Activated CD4-positive, alpha-beta memory T cell treated with anti-CD3 and anti-CD28 coated beads, Interleukin-2, amount 10 ng/mL, durations not matched to agents 7 days and 5 days (primary cell): ENCODE data around the gene ABTB1. TPM values are rescaled to one million over a fixed set of nuclear protein-coding genes. Genes with fewer than 3 reads are reported as not detected.
"Not testable (repeated sequence)": the region's sequence is repeated elsewhere in the genome, so short reads cannot be mapped to it uniquely, and the experiment has no call there.

Experiments
- CTCF ChIA-PET: fragments of 350-600 bp; sonication (Branson Sonifier 250); formaldehyde crosslinking; loops from one replicate; lab custom pipeline; 2021; ENCODE audit warnings: antibody characterized with exemption, inconsistent platforms; lab: Charles Lee
- POLR2A ChIA-PET: fragments of 350-600 bp; sonication (Branson Sonifier 250); formaldehyde crosslinking; loops from one replicate; lab custom pipeline; 2021; ENCODE audit warnings: antibody characterized with exemption; lab: Charles Lee
- DNase-seq: peaks from one replicate; pipeline ENCODE4 v3.0.0-alpha.2; 2020
- H3K27ac Mint-ChIP-seq: one replicate; pipeline ENCODE4 v1.8.0; 2021; ENCODE audit warnings: mild to moderate bottlenecking, mixed read lengths
- H3K27me3 Mint-ChIP-seq: one replicate; pipeline ENCODE4 v1.8.0; 2021; ENCODE audit warnings: mixed read lengths
- H3K36me3 Mint-ChIP-seq: one replicate; pipeline ENCODE4 v1.8.0; 2021; ENCODE audit warnings: low read depth, mixed read lengths
- H3K4me1 Mint-ChIP-seq: one replicate; pipeline ENCODE4 v1.8.0; 2021; ENCODE audit warnings: mixed read lengths
- H3K4me3 Mint-ChIP-seq: one replicate; pipeline ENCODE4 v1.8.0; 2021; ENCODE audit warnings: mild to moderate bottlenecking, mixed read lengths
- H3K9me3 Mint-ChIP-seq: one replicate; pipeline ENCODE4 v1.8.0; 2021; ENCODE audit warnings: mixed read lengths
- total RNA-seq, 2 experiments: library from RNA; stranded (reverse); gene quantifications; one replicate each; pipeline ENCODE4 v1.2.3, GENCODE V29; 2021

The ABTB1 gene
- total RNA-seq, 2 experiments from 2014 or later: 34.3 to 38.8 TPM

DNA sequence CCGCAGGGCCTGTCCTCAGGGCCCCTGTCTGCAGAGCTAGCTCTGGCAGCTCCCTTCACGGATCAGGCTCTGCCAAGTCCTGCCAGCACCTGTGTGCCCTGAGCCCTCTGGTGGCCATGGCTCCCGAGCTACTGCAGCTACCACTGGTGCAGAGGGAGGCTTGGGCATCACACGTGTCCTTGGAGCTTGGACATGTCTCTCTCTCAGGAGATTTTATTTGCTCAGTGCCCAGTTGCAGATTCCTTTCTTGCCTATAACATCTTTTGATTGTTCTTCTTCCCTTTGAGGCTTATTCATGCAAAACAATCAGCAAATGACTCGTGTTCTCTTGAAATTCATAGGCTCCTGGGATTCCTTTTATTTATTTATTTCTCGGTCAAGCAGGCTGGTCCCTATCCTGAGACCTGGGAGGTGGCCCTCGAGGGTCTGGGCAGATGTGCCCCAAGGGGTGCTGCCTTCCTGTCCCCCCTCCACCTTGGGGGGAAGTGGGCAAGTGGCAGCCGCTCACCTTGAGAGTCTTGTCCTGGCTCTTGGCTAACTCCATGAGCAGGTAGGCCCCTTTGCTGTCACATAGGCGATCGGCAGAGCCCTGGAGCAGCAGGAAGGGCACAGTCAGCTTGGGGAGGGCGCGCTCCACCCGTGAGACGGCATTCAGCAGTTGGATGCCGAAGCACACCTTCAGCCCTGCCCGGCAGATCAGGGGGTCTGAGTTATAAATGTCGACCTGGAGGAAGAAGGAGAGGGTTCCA, 21.9 kb downstream of the ABTB1 start:
- no peaks in the 10 kb centered on the region for H3K27me3 Mint-ChIP-seq
- ChIA-PET POLR2A (interaction anchor here (1.4 kb wide), 1 partner anchor 95 kb away, joined by 4 read pairs; no protein-coding TSS in a partner anchor), CTCF (interaction anchor here (0.6 to 3.2 kb wide), 17 partner anchors 11 to 662 kb away, joined by 3 to 19 read pairs (median 4); partner anchors contain the start of gene ABTB1)
- peaks cover 3% of the 10 kb centered on the region for H3K4me1 Mint-ChIP-seq
- H3K27ac Mint-ChIP-seq: no peak overlapping the region
- peak; percentile 60 for DNase-seq
- no peaks in the 10 kb centered on the region for H3K36me3 Mint-ChIP-seq
- H3K4me3 Mint-ChIP-seq: no peak overlapping the region
- no peaks in the 10 kb centered on the region for H3K9me3 Mint-ChIP-seq

DNA sequence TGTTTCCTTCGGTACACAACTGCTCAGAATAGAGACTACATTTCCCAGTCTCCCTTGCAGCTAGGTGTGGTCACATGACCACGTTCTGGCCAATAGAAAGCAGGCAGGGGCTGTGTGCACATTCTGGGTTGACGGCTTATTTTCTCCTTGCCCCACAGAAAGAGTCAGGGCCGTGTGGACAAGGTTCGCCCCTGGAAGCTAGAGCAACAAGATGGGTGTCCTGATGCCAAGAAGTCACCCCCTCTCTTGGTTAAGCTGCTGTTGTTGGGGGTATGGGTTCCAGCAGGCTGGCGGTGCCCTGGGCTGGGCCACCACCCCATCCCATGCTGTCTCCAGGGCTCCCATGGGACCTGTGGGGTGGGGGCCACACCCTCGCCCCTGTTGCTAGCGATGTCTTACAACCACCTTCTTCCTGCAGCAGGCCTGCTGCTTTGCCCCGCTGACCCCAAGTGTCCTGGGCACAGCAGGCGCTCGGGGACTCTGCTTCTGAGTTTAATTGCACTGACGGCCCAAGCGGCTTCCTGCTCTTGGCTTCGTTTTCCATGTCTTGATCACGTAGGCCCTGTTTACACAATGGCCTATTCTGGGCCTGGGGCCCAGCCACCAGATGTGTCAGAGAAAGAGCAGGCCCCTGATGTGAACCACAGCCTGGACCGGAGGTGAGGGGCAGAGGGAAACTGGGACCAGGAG, 24.9 kb downstream of the ABTB1 start:
- no peak overlapping the region for H3K27ac Mint-ChIP-seq
- no peaks in the 10 kb centered on the region for H3K27me3 Mint-ChIP-seq
- no peaks in the 10 kb centered on the region for H3K9me3 Mint-ChIP-seq
- CTCF ChIA-PET: interaction anchor here (1.2 to 2.6 kb wide), 4 partner anchors 16 to 134 kb away, joined by 3 to 19 read pairs (median 8); no protein-coding TSS in a partner anchor
- H3K4me1 Mint-ChIP-seq: peaks cover 3% of the 10 kb centered on the region
- H3K4me3 Mint-ChIP-seq: no peak overlapping the region
- H3K36me3 Mint-ChIP-seq: no peaks in the 10 kb centered on the region
- peak; percentile 66 for DNase-seq
- POLR2A ChIA-PET: no interaction called here

DNA sequence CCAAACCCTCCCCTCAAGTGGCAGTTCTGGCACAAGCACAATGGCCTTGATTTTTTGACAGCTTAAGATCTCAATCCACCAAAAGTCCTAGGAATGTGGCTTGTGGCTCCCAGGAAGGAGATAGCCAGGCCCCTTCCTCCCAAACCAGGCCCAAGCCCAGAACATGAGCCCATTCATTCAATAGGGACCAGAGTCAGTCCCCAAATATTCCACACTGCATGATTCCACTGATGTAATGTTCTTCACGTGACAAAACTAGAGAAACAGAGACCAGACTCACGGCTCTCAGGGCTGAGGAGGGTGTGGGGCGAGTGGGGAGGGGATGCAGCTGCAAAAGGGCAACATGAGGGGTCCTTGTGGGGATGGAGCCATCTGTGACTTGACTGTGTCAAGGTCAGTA, 25.5 kb downstream of the ABTB1 start:
- H3K27me3 Mint-ChIP-seq: no peaks in the 10 kb centered on the region
- H3K36me3 Mint-ChIP-seq: no peaks in the 10 kb centered on the region
- H3K27ac Mint-ChIP-seq: no peak overlapping the region
- CTCF ChIA-PET: no interaction called here
- DNase-seq: no peak
- peaks cover 3% of the 10 kb centered on the region for H3K4me1 Mint-ChIP-seq
- H3K9me3 Mint-ChIP-seq: no peaks in the 10 kb centered on the region
- no peak overlapping the region for H3K4me3 Mint-ChIP-seq
- POLR2A ChIA-PET: no interaction called here

DNA sequence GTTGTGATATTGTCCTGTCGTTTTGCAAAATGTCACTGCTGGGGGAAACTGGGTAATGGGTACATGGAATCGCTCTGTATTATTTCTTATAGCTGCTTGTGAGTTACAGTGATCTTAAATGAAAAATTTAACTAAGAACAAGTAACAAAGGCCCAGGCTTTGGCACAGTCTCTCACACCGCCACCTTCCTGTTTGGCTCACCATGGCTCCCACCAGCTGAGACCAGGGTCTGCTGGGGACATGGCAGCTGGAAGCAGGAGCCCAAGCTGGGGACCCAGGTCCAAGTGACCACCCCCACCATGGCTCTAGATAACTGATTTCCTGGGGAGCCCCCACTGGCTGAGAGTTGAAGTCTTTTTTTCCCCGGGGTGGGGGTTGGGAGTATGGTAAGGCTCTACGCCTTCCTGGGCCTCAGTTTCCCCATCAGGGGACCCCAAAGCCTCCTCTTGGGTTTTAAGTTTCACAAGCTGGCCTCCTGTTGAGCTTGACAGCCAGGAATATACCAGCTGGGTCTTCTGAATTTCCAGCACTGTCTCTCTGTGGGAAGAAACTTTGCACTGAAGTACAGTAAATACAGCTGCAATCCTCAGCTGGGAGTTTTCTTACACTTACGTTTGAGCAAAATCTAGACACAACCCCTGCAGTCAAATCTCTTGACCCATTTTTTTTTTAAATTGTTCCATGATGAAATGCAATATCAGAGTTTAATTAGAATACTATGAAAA, 26.1 kb downstream of the ABTB1 start:
- Mint-ChIP-seq H3K27ac (no peak overlapping the region), H3K4me3 (no peak overlapping the region), H3K9me3 (peaks cover 2% of the 10 kb centered on the region), H3K4me1 (peaks cover 3% of the 10 kb centered on the region), H3K27me3 (peaks cover 5% of the 10 kb centered on the region), H3K36me3 (no peaks in the 10 kb centered on the region)
- ChIA-PET POLR2A (no interaction called here), CTCF (interaction anchor here (1.1 kb wide), 1 partner anchor 151 kb away, joined by 4 read pairs; no protein-coding TSS in a partner anchor)
- no peak for DNase-seq

GRCh38 chr3:127699416-127700300, 26.9 kb downstream of the ABTB1 start:
- Mint-ChIP-seq H3K4me1 (peaks cover 3% of the 10 kb centered on the region), H3K4me3 (no peak overlapping the region), H3K9me3 (peaks cover 2% of the 10 kb centered on the region), H3K36me3 (no peaks in the 10 kb centered on the region), H3K27me3 (peaks cover 9% of the 10 kb centered on the region), H3K27ac (no peak overlapping the region)
- CTCF ChIA-PET: interaction anchor here (1.1 kb wide), 1 partner anchor 152 kb away, joined by 4 read pairs; no protein-coding TSS in a partner anchor
- DNase-seq: no peak
- POLR2A ChIA-PET: no interaction called here

- Mint-ChIP-seq H3K27me3 (peaks cover 13% of the 10 kb centered on the region), H3K9me3 (peaks cover 2% of the 10 kb centered on the region), H3K4me1 (peaks cover 3% of the 10 kb centered on the region), H3K36me3 (no peaks in the 10 kb centered on the region), H3K27ac (no peak overlapping the region), H3K4me3 (no peak overlapping the region)
- ChIA-PET CTCF (no interaction called here), POLR2A (no interaction called here)
- DNase-seq: no peak
Observed at GRCh38 chr3:127700406-127700805, 27.7 kb downstream of the ABTB1 start.

- Mint-ChIP-seq H3K4me3 (no peak overlapping the region), H3K9me3 (peaks cover 2% of the 10 kb centered on the region), H3K27me3 (peaks cover 13% of the 10 kb centered on the region), H3K27ac (no peak overlapping the region), H3K4me1 (peaks cover 3% of the 10 kb centered on the region), H3K36me3 (no peaks in the 10 kb centered on the region)
- DNase-seq: no peak
- POLR2A ChIA-PET: no interaction called here
- CTCF ChIA-PET: interaction anchor here (0.6 kb wide), 1 partner anchor 1455 kb away, joined by 3 read pairs; no protein-coding TSS in a partner anchor
Observed at GRCh38 chr3:127701280-127701911, 28.6 kb downstream of the ABTB1 start.

DNA sequence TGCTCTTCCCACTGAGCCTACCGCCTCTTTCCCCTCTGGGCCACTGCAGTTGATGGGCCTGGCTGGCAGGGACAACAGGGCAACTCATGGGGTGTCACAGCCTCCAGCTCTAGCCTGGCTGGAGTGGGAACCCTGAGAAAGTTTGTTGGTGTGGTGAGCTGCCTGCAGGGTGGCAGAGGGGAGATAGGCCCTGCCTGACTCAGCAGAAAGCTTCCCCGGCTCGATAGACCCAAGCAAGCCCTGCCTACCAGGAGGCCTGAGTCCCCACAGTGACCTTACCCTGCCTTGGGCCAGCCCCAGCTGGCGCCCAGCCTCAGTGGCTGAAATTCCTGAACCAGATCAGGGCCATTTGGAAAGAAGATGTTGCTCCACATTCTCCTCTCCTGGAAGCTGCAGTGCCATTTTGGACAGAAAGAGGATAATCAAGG, 29.4 kb downstream of the ABTB1 start:
- Mint-ChIP-seq H3K27me3 (peaks cover 13% of the 10 kb centered on the region), H3K36me3 (no peaks in the 10 kb centered on the region), H3K4me3 (no peak overlapping the region), H3K27ac (no peak overlapping the region), H3K4me1 (peaks cover 3% of the 10 kb centered on the region), H3K9me3 (peaks cover 2% of the 10 kb centered on the region)
- CTCF ChIA-PET: no interaction called here
- POLR2A ChIA-PET: interaction anchor here (0.9 kb wide), 1 partner anchor 21 kb away, joined by 3 read pairs; no protein-coding TSS in a partner anchor
- DNase-seq: no peak

DNA sequence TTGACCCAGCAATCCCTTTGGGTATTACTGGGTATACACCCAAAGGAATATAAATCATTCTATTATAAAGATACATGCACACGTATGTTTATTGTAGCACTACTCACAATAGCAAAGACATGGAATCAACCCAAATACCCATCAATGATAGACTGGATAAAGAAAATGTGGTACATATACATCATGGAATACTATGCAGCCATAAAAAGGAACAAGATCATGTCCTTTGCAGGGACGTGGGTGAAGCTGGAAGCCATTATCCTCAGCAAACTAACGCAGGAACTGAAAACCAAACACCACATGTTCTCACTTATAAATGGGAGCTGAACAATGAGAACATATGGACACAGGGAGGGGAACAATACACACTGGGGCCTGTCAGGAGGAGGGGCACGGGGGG, 32.1 kb downstream of the ABTB1 start:
- H3K4me3 Mint-ChIP-seq, H3K4me1 Mint-ChIP-seq, H3K9me3 Mint-ChIP-seq, H3K27ac Mint-ChIP-seq, POLR2A ChIA-PET, DNase-seq, H3K36me3 Mint-ChIP-seq, CTCF ChIA-PET: not testable (repeated sequence)
- H3K27me3 Mint-ChIP-seq: peaks cover 13% of the 10 kb centered on the region

- ChIA-PET CTCF (interaction anchor here (0.8 to 1.0 kb wide), 2 partner anchors 12 to 125 kb away, joined by 3 read pairs; no protein-coding TSS in a partner anchor), POLR2A (no interaction called here)
- Mint-ChIP-seq H3K4me1 (no peaks in the 10 kb centered on the region), H3K27ac (no peak overlapping the region), H3K9me3 (peaks cover 2% of the 10 kb centered on the region), H3K4me3 (no peak overlapping the region), H3K36me3 (no peaks in the 10 kb centered on the region), H3K27me3 (peaks cover 13% of the 10 kb centered on the region)
- no peak for DNase-seq
Observed at GRCh38 chr3:127706312-127706711, 33.6 kb downstream of the ABTB1 start.

- Mint-ChIP-seq H3K27me3 (peaks cover 13% of the 10 kb centered on the region), H3K27ac (no peak overlapping the region), H3K36me3 (no peaks in the 10 kb centered on the region), H3K4me1 (no peaks in the 10 kb centered on the region), H3K9me3 (peaks cover 2% of the 10 kb centered on the region), H3K4me3 (no peak overlapping the region)
- DNase-seq: no peak
- ChIA-PET CTCF (interaction anchor here (1.0 kb wide), 1 partner anchor 12 kb away, joined by 3 read pairs; no protein-coding TSS in a partner anchor), POLR2A (no interaction called here)
Observed at GRCh38 chr3:127706785-127707351, 34.1 kb downstream of the ABTB1 start.
